GM21367 (cell line): ENCODE measurements around the gene DPP6.
"Not testable (repeated sequence)": the region's sequence is repeated elsewhere in the genome, so short reads cannot be mapped to it uniquely, and the experiment has no call there.

Source experiments
- ATAC-seq: cut with Tn5 transposase; IDR thresholded peaks from one replicate; pipeline ENCODE4 v1.9.1; 2021; ENCODE audit not compliant: unreplicated experiment

The DPP6 gene

GRCh38 chr7:154914996-154915380 lies 862.8 kb downstream of the DPP6 start:
- no peak for ATAC-seq

GRCh38 chr7:154915600-154915999 lies 863.4 kb downstream of the DPP6 start:
- no peak for ATAC-seq

- ATAC-seq = no peak
These were observed 864.2 kb downstream of the DPP6 start for GRCh38 chr7:154916381-154916780.

- ATAC-seq = no peak
These were observed 864.9 kb downstream of the DPP6 start for GRCh38 chr7:154916856-154917807.

- no peak for ATAC-seq
These were observed 865.6 kb downstream of the DPP6 start for GRCh38 chr7:154917808-154918160.

- no peak for ATAC-seq
These were observed 866.1 kb downstream of the DPP6 start for GRCh38 chr7:154918266-154918665.

GRCh38 chr7:154918741-154919140 lies 866.5 kb downstream of the DPP6 start:
- ATAC-seq = no peak

GRCh38 chr7:154919344-154920225 lies 867.4 kb downstream of the DPP6 start:
- no peak for ATAC-seq

GRCh38 chr7:154922472-154922871 lies 870.3 kb downstream of the DPP6 start:
- ATAC-seq = not testable (repeated sequence)

- peak; percentile 54 for ATAC-seq
These were observed 875.5 kb downstream of the DPP6 start for GRCh38 chr7:154927624-154928125.

GRCh38 chr7:154928136-154929005 lies 876.2 kb downstream of the DPP6 start:
- ATAC-seq = peak; percentile 85

- no peak for ATAC-seq
These were observed 877.0 kb downstream of the DPP6 start for GRCh38 chr7:154929006-154929726.

- no peak for ATAC-seq
These were observed 879.7 kb downstream of the DPP6 start for GRCh38 chr7:154931906-154932305.

- ATAC-seq = not testable (repeated sequence)
These were observed 882.3 kb downstream of the DPP6 start for GRCh38 chr7:154934353-154934952.

- ATAC-seq = no peak
These were observed 885.6 kb downstream of the DPP6 start for GRCh38 chr7:154937837-154938236.

GRCh38 chr7:154942691-154943090 lies 890.5 kb downstream of the DPP6 start:
- no peak for ATAC-seq
